ENCODE measurements around the gene PDCD6IP. TPM values are rescaled to one million over a fixed set of nuclear protein-coding genes. Genes with fewer than 3 reads are reported as not detected.

Gene PDCD6IP
- total and polyA plus RNA-seq, 12 donors = 41.3 to 185 (median 146) TPM

DNA sequence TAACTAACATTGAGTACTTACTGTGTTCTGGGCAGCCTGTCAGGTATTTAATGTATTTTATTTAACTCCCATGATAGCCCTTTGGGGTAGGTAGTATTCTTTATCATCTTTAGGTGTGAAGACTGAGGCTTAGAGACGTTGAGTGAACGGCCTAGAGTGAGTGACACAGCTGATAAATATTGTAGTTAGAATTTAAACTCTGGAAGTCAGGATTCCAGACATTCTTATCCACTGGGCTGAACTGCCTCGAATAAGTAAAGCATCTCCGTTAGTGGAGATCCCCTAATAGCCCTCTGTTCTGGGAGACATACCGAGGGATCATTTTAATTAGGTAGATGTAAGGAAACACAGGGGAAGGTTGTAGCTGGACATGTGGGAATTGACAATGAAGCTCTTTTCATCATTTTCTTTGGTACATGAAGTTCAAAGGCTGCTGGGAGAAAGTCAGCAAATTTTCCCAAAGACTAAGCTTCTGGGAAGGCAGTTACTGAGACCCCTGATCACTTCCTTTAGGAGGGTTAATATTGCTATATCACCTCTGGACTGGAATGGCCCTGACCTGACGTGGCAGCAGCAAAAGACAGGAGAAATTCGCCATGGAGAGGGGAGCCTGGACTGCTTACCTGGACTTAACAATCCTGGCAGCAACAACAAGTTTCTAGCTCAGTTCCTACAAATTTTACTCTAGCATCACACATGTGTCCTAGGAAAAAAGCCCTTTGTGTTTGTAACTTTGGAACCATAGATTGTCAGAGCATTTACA, 11.7 kb upstream of the PDCD6IP start:
- peak in 4 of 8 donors; percentile 10 to 28 (median 16) for ATAC-seq
- Histone ChIP-seq H3K27ac (no peak overlapping the region), H3K4me3 (peak overlapping the region in 7 of 10 donors; percentile 11 to 43 (median 35)), H3K27me3 (no peaks in the 10 kb centered on the region), H3K4me1 (peaks cover 0 to 9% (median 0%) of the 10 kb centered on the region in 9 donors), H3K36me3 (no peaks in the 10 kb centered on the region), H3K9me3 (no peaks in the 10 kb centered on the region)
- intact Hi-C loops (cut with DNase I) = loop anchor here (1.0 to 10.0 kb wide), 10 partner anchors 59 to 654 kb away; partner anchors contain the start of gene CLASP2 (in 1 of the 10)
- 53 to 55% methylated on average over 7 of the region's 7 CpGs for WGBS, 2 donors
- DNase-seq = no peak
- no peak for TF ChIP-seq CTCF (IDR thresholded peaks at IDR 0.05)

- peak in 1 of 2 donors; percentile 57 for DNase-seq
- intact Hi-C loops (cut with DNase I) = loop anchor here (1.0 to 10.0 kb wide), 10 partner anchors 60 to 655 kb away; partner anchors contain the start of gene CLASP2 (in 1 of the 10)
- WGBS, 2 donors = 6% methylated on average over 15 of the region's 15 CpGs
Measured at GRCh38 chr3:33787328-33788009, 11.0 kb upstream of the PDCD6IP start.

DNA sequence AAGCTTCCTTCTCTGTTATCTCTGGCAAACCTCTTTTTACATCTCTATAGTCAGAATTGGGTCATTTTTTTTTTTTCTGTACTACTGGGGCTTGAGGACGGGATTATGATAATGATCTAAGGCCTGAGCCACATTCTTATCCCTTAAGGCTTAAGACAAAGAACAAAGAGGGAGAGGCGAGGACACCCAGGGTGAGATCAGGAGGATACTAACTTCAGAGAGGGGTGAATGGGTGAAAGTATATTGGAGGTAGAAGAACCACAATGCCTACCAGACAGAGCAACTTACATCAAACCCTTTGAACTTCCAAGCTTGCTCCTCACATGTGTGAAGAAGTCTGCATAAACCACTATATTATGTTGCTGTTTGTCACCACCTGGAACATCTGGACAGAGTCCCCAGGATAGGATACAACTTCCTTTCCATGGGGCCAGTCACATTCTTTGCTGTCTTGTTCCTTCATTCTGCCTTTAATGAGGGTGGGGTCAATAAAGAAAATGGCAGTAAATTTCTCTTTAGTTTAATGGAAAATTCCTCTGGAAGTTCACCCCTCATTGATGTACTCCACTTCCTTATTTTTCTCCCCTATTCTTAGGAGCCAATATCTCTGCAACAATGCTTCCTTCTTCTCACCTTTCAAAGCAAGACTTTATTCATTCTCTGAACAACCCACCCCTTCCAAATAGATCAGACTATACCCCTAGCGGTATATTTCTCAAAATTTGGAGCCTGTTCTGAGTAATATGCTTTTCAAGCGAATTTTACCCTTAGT, 9.1 kb upstream of the PDCD6IP start:
- TF ChIP-seq CTCF (IDR thresholded peaks at IDR 0.05) = no peak
- no peaks in the 10 kb centered on the region for H3K27me3 ChIP-seq
- ATAC-seq (no peak), DNase-seq (no peak)
- H3K27ac ChIP-seq = no peak overlapping the region
- H3K36me3 ChIP-seq = no peaks in the 10 kb centered on the region
- no peak overlapping the region for H3K4me3 ChIP-seq
- H3K4me1 ChIP-seq = peaks cover 0 to 9% (median 0%) of the 10 kb centered on the region in 9 donors
- WGBS, 2 donors = 65 to 67% methylated on average over 4 of the region's 4 CpGs
- intact Hi-C loops (cut with DNase I) = loop anchor here in 6 of 10 donors (5.0 to 10.0 kb wide), 7 partner anchors 62 to 657 kb away; partner anchors contain the start of gene CLASP2 (in 1 of the 6)
- H3K9me3 ChIP-seq = no peaks in the 10 kb centered on the region

More at GRCh38 chr3:33787328-33788009, 11.0 kb upstream of the PDCD6IP start:
- ATAC-seq = peak; percentile 71 to 93 (median 85)
- H3K27me3 ChIP-seq = no peaks in the 10 kb centered on the region
- H3K9me3 ChIP-seq = no peaks in the 10 kb centered on the region
- H3K4me3 ChIP-seq = peak overlapping the region in 7 of 10 donors; percentile 11 to 43 (median 35)
- TF ChIP-seq CTCF (IDR thresholded peaks at IDR 0.05) = peak; percentile 58 to 91 (median 79)
- no peak overlapping the region for H3K27ac ChIP-seq
- peaks cover 0 to 9% (median 0%) of the 10 kb centered on the region in 9 donors for H3K4me1 ChIP-seq
- H3K36me3 ChIP-seq = no peaks in the 10 kb centered on the region

- ATAC-seq (no peak), DNase-seq (no peak)
- no peak for TF ChIP-seq CTCF (IDR thresholded peaks at IDR 0.05)
- intact Hi-C loops (cut with DNase I) = loop anchor here in 2 of 10 donors (5.0 to 10.0 kb wide), 2 partner anchors 73 to 675 kb away; partner anchors contain the start of genes CLASP2 (in 1 of the 2) and CRTAP (in 1 of the 2)
- Histone ChIP-seq H3K27ac (no peak overlapping the region), H3K4me1 (peaks cover 0 to 9% (median 0%) of the 10 kb centered on the region in 9 donors), H3K36me3 (no peaks in the 10 kb centered on the region), H3K4me3 (no peak overlapping the region), H3K9me3 (no peaks in the 10 kb centered on the region), H3K27me3 (no peaks in the 10 kb centered on the region)
- 84 to 87% methylated on average over 3 of the region's 3 CpGs for WGBS, 2 donors
Measured at GRCh38 chr3:33790091-33790490, 8.3 kb upstream of the PDCD6IP start.
